ENCODE results near the gene RYR2.

DNA sequence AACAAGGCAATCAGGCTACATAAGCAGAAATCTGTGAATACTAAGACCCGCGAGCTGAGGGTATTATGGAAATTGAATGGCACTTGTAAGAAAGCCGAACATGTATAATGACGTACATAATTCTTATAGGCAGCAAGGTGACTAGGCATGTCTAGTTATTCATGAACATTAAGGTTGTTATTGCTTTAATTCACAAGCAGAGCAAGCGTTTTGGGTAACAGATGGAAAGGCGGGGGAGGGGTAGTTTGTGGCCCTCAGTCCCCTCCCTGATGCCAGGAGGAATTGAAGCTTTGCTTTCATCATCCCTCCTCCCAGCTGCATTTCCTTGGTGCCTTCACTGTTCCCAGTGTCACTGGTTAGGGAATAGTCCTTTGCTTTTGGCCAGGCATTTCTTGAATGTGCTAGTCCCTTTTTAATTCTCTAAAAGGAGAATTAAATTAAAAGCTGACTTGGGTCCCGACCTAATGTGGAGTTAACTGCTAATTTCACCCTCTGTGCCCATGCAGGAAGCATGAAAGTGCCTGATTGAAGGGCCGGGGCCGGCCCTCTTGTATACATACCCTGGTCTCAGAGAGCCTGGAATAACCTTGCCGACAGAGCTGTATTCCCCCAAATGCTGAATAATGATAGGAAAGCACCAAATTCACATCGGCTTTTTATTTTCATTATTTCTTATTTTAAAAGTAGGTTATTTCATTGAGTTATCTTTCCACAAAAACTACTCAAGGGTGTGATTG lies 42.5 kb downstream of the RYR2 start:
- TF ChIP-seq, protein P1, sequence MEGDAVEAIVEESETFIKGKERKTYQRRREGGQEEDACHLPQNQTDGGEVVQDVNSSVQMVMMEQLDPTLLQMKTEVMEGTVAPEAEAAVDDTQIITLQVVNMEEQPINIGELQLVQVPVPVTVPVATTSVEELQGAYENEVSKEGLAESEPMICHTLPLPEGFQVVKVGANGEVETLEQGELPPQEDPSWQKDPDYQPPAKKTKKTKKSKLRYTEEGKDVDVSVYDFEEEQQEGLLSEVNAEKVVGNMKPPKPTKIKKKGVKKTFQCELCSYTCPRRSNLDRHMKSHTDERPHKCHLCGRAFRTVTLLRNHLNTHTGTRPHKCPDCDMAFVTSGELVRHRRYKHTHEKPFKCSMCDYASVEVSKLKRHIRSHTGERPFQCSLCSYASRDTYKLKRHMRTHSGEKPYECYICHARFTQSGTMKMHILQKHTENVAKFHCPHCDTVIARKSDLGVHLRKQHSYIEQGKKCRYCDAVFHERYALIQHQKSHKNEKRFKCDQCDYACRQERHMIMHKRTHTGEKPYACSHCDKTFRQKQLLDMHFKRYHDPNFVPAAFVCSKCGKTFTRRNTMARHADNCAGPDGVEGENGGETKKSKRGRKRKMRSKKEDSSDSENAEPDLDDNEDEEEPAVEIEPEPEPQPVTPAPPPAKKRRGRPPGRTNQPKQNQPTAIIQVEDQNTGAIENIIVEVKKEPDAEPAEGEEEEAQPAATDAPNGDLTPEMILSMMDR (IDR thresholded peaks at IDR 0.05; ENCODE audit: poor library complexity), result no peak
- TF ChIP-seq EZH2 (IDR thresholded peaks at IDR 0.05; ENCODE audit: borderline replicate concordance), result no peak

Data from hepatocyte (in vitro differentiated cells).